Astrocyte (in vitro differentiated cells and primary cell): ENCODE measurements around the gene GNA14. TPM values are rescaled to one million over a fixed set of nuclear protein-coding genes. Genes with fewer than 3 reads are reported as not detected.
A peak's percentile ranks its signal among the peaks of the same experiment; 100 is the strongest.

Experiments
- DNase-seq: peaks from one replicate; pipeline ENCODE4 v3.0.0-alpha.2; 2010; ENCODE audit warnings: low read depth
- FAIRE-seq: peaks from 2 replicates; lab custom pipeline; 2011; peaks lifted over from hg19 to GRCh38; lab: Jason Lieb, UNC
- H2AFZ ChIP-seq: 2 replicates; pipeline ENCODE4 v1.6.0; 2012; ENCODE audit warnings: low read depth, low read length, inconsistent platforms
- H3K27ac ChIP-seq: 2 replicates; pipeline ENCODE4 v1.5.1; 2011; ENCODE audit warnings: low read depth, low read length, inconsistent platforms
- H3K27me3 ChIP-seq: 2 replicates; pipeline ENCODE4 v1.6.0; 2011; ENCODE audit warnings: low read length, inconsistent platforms; ENCODE audit not compliant: insufficient read depth
- H3K36me3 ChIP-seq: 2 replicates; pipeline ENCODE4 v1.5.1; 2011; ENCODE audit warnings: low read length, inconsistent platforms; ENCODE audit not compliant: insufficient read depth
- H3K4me1 ChIP-seq: 2 replicates; pipeline ENCODE4 v1.5.1; 2011; ENCODE audit warnings: low read length, inconsistent platforms; ENCODE audit not compliant: insufficient read depth
- H3K4me2 ChIP-seq: 2 replicates; pipeline ENCODE4 v1.6.0; 2012; ENCODE audit warnings: low read length, inconsistent platforms
- H3K4me3 ChIP-seq: 2 replicates; pipeline ENCODE4 v1.5.1; 2011; ENCODE audit warnings: low read depth, mild to moderate bottlenecking, low read length, inconsistent platforms; ENCODE audit not compliant: insufficient read depth
- H3K79me2 ChIP-seq: 2 replicates; pipeline ENCODE4 v1.6.0; 2012; ENCODE audit warnings: mild to moderate bottlenecking, low read length, inconsistent platforms; ENCODE audit not compliant: insufficient read depth
- H3K9ac ChIP-seq: 2 replicates; pipeline ENCODE4 v1.6.0; 2012; ENCODE audit warnings: mild to moderate bottlenecking, low read length, inconsistent platforms
- H3K9me3 ChIP-seq: 2 replicates; pipeline ENCODE4 v1.5.1; 2012; ENCODE audit warnings: low read depth, mild to moderate bottlenecking, low read length, inconsistent platforms; ENCODE audit not compliant: insufficient read depth
- H4K20me1 ChIP-seq: 2 replicates; pipeline ENCODE4 v1.6.0; 2012; ENCODE audit warnings: low read length, inconsistent platforms; ENCODE audit not compliant: insufficient read depth
- H3K27ac Mint-ChIP-seq: one replicate; pipeline ENCODE4 v1.8.0; 2021; ENCODE audit warnings: mild to moderate bottlenecking, mixed read lengths; ENCODE audit not compliant: unreplicated experiment
- H3K27me3 Mint-ChIP-seq: one replicate; pipeline ENCODE4 v1.8.0; 2021; ENCODE audit warnings: low read depth, mixed read lengths; ENCODE audit not compliant: unreplicated experiment
- H3K36me3 Mint-ChIP-seq: one replicate; pipeline ENCODE4 v1.8.0; 2021; ENCODE audit warnings: low read depth, mixed read lengths; ENCODE audit not compliant: unreplicated experiment
- H3K4me1 Mint-ChIP-seq: one replicate; pipeline ENCODE4 v1.8.0; 2021; ENCODE audit warnings: low read depth, mixed read lengths; ENCODE audit not compliant: unreplicated experiment
- H3K4me3 Mint-ChIP-seq: one replicate; pipeline ENCODE4 v1.8.0; 2021; ENCODE audit warnings: mild to moderate bottlenecking, moderate library complexity, mixed read lengths; ENCODE audit not compliant: unreplicated experiment
- H3K9me3 Mint-ChIP-seq: one replicate; pipeline ENCODE4 v1.8.0; 2021; ENCODE audit warnings: mild to moderate bottlenecking, mixed read lengths; ENCODE audit not compliant: unreplicated experiment
- CTCF ChIP-seq: IDR thresholded peaks from 2 replicates; pipeline ENCODE4 v1.5.1; 2011; ENCODE audit warnings: low read depth, mild to moderate bottlenecking, inconsistent platforms, low read length, moderate library complexity; ENCODE audit not compliant: insufficient read depth
- EZH2 ChIP-seq: IDR thresholded peaks from 2 replicates; pipeline ENCODE4 v1.6.1; 2012; ENCODE audit warnings: mild to moderate bottlenecking, low read length, inconsistent platforms; ENCODE audit not compliant: insufficient read depth
- total RNA-seq: library from RNA; stranded (reverse); gene quantifications from 2 replicates; pipeline ENCODE4 v1.2.1, GENCODE V29; 2021

GNA14 gene
- total RNA-seq, 1 donor from 2014 or later: 1.0 TPM

GRCh38 chr9:77647267-77648233, 572 bp downstream of the GNA14 start:
- H3K27me3 Mint-ChIP-seq: peaks cover 29% of the 10 kb centered on the region
- H3K9me3 Mint-ChIP-seq: peaks cover 10% of the 10 kb centered on the region
- peaks cover 5% of the 10 kb centered on the region for H3K4me1 Mint-ChIP-seq
- H4K20me1 ChIP-seq: no peaks in the 10 kb centered on the region
- H3K9me3 ChIP-seq: no peaks in the 10 kb centered on the region
- DNase-seq (peak; percentile 14), FAIRE-seq (no peak)
- no peaks in the 10 kb centered on the region for H3K36me3 Mint-ChIP-seq
- peak overlapping the region; percentile 69 for H3K4me3 Mint-ChIP-seq
- no peaks in the 10 kb centered on the region for H3K79me2 ChIP-seq
- no peaks in the 10 kb centered on the region for H3K36me3 ChIP-seq
- TF ChIP-seq CTCF (no peak), EZH2 (peak; percentile 73)
- H2AFZ ChIP-seq: peak overlapping the region; percentile 94
- peak overlapping the region; percentile 59 for H3K4me3 ChIP-seq
- H3K27ac ChIP-seq: no peak overlapping the region
- peak overlapping the region; percentile 46 for H3K9ac ChIP-seq
- H3K27me3 ChIP-seq: peaks cover 10% of the 10 kb centered on the region
- H3K4me1 ChIP-seq: peaks cover 10% of the 10 kb centered on the region
- H3K27ac Mint-ChIP-seq: no peak overlapping the region
- peak overlapping the region; percentile 90 for H3K4me2 ChIP-seq

- FAIRE-seq (no peak), DNase-seq (no peak)
- no peak overlapping the region for H2AFZ ChIP-seq
- TF ChIP-seq EZH2 (no peak), CTCF (no peak)
- H3K27me3 ChIP-seq: peaks cover 10% of the 10 kb centered on the region
- H3K9me3 ChIP-seq: no peaks in the 10 kb centered on the region
- no peaks in the 10 kb centered on the region for H3K36me3 ChIP-seq
- H3K27ac ChIP-seq: no peak overlapping the region
- no peak overlapping the region for H3K4me3 ChIP-seq
- no peaks in the 10 kb centered on the region for H3K79me2 ChIP-seq
- Mint-ChIP-seq H3K36me3 (no peaks in the 10 kb centered on the region), H3K4me1 (peaks cover 5% of the 10 kb centered on the region), H3K4me3 (no peak overlapping the region), H3K27me3 (peaks cover 33% of the 10 kb centered on the region), H3K27ac (peak overlapping the region; percentile 72), H3K9me3 (peaks cover 10% of the 10 kb centered on the region)
- H4K20me1 ChIP-seq: no peaks in the 10 kb centered on the region
- H3K4me2 ChIP-seq: no peak overlapping the region
- no peak overlapping the region for H3K9ac ChIP-seq
- peaks cover 8% of the 10 kb centered on the region for H3K4me1 ChIP-seq
Measured at GRCh38 chr9:77643871-77644270, 4.3 kb downstream of the GNA14 start.
